ENCODE results near the gene SEC62.
"Not testable (repeated sequence)": the region's sequence is repeated elsewhere in the genome, so short reads cannot be mapped to it uniquely, and the experiment has no call there.

SEC62 gene

DNA sequence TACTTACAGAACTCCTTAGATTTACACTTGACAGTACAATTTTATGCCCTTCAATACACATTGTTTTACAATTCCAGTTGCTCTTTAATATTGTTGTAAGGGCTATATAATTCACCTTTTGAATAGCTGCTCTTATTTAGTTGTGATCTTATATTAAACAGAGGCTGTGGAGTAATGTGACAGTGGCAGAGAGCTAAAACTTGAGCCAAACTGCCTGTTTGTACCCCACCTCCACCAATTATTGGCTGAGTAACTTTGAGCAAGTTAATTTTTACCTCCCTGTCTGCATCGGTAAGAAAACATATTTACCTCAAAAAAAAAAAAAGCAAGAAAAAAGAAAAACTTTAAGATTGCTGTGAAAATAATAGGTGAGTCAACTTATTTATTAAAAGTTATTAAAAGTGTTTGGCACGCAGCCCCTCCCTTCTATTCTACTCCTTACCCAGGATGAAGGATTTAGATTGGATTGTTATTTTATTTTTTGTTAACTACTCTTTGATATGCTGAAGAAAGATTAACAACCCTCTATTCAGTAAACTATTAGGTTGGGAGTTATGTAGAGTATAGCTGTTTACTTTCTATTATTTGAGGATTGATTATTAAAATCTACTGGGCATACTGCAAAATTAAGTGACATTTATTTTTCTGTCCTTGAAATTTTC, 1.7 kb downstream of the SEC62 start:
- DNase-seq: no peak

DNA sequence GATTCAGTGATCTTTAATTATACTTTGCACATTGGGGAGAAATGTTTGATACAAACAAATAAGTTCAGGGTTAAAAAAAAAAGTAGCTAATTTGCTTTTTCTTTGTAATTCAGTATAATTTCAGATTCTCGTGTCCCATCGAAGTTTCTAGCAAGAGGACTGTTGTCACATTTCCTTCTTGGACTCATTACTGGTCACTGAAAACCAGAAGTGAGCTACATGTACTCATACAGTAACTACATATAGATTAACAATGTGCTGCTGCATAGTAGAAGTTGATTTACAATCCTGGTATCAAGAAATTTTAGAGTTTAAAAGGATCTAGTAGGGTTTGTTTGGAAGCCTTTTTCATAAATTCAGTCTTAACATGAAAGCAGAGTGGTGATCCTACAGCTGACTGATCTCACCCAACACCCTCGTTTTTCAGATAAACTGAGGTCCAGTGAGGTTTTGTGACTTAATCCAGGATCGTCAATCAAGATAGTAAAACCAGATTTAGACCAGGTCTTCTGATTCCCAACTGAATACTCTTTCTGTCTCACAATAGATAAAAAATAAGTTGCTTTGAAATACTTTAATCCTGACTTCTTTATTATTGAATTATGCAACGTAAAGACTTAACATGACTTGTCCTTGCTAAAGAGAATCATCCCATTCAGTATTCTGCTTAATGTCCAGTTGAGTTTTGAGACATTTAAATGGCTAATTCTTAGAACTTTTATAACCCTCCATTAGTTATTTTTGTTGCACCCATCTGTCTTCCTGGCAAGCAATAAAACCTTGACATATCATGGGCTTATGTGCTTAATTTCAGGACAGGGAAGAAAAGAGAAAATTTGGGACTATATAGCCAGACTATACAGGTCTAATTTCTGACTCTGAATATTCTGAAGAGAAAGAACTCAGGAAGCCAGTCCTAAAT, 2.8 kb downstream of the SEC62 start:
- DNase-seq: no peak

DNA sequence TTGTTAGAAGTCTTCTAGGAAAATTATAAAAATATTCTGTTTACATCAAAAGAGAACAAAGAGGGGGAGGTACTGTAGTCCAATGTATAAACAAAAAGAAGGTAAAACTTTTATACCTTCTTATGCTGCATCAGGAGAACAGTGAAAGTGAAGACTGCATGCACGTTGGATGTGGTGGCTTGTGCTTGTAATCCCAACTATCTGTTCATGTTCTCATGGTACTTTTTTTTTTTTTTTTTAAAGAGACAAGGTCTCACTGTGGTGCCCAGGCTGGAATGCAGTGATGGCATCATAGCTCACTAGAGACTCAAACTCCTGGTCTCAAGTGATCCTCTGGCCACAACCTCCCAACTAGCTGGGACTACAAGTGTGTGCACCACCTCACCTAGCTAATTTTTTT, 4.2 kb downstream of the SEC62 start:
- no peak for DNase-seq

DNA sequence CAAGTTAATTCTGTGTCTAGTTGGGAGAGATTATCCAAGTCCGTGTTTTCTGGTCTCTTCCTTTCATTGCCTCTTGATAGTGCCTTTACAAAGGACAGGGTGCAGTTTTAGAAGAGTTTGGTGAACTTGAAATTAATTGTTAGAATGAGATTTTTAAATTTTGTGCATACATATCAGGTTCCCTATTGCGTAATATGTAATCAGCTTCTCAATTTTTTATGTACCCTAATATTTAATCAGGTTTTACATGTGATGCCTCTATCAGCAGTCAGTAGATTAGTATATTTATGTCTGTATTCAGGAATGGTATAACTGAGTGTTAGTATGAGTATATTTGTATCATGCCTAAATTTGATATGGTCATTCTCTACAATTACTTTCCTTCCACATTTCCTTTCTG, 4.9 kb downstream of the SEC62 start:
- no peak for DNase-seq

- DNase-seq: no peak
Measured at GRCh38 chr3:169980055-169980454, 13.4 kb downstream of the SEC62 start.

GRCh38 chr3:169984292-169984691, 17.7 kb downstream of the SEC62 start:
- no peak for DNase-seq

- DNase-seq: no peak
Measured at GRCh38 chr3:169990431-169990830, 23.8 kb downstream of the SEC62 start.

DNA sequence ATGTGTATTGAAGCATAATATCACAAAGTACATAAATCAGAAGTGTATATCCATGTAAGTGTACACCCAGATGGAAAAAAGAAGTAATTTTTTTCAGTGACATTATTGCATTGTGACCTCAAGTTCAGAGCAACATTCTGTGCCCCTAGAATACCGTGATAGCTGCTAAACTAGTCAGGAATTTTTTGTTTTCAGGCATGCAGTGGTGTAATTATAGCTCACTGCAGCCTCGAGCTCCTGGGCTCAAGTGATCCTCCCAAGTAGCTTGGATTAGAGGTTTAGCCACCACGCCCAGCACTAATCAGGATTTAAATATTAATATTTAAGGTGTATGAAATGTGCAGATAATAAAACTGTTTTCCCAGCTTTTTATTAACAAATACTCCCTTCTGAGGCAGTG, 25.5 kb downstream of the SEC62 start:
- DNase-seq: no peak

GRCh38 chr3:169992781-169993180, 26.2 kb downstream of the SEC62 start:
- DNase-seq: no peak

GRCh38 chr3:169993761-169994160, 27.2 kb downstream of the SEC62 start:
- no peak for DNase-seq

DNA sequence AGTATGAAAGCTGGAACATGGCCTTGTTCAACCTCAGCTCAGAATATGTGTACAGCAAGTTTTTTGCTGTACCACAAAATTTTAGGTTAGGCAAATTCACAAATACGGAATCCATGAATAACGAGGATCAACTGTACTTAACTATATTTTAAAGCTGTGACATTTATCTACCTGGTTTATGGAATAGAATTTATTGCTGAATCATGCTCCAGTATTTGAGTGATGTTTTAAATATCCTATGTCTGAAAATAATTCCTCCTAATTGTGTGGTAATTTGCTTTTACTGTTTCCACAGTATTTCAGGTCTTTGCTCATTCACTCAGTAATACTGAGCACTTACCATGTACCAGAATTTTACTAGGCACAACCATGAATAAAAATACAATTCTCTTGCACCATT, 29.5 kb downstream of the SEC62 start:
- no peak for DNase-seq

- no peak for DNase-seq
Measured at GRCh38 chr3:169998668-169999131, 32.1 kb downstream of the SEC62 start.

DNA sequence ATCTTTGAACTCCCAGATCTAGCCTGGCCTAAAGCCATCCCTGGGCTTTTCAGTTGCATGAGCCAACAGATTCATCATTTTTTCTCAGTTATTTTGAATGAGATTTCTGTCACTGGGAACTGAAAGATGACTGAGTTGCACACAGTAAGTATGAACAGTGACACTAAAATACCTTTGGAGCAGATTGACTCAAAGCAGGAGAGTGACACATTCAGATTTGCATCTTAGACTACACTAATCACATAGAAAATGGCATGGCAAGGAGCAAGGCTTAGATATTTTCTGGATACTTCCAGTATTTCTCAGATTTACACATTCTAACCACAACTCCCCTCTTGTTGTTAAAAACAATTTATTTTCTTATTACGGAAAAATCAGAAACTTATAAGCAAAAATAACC, 32.8 kb downstream of the SEC62 start:
- DNase-seq: no peak

DNA sequence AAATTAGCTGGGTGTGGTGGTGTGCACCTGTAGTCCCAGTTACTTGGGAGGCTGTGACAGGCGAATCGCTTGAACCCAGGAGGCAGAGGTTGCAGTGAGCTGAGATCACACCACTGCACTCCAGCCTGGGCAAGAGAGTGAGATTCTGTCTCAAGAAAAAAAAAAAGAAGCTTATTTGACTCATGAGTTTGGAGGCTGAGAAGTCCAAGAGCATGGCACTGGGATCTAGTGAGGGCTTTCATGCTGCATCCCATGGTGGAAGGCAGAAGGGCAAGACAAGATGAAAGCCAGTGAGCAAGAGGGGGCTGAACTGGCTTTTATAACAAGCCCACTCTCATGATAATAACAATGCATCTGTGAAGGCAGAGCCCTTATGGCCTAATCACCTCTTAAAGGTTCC, 33.4 kb downstream of the SEC62 start:
- no peak for DNase-seq

DNA sequence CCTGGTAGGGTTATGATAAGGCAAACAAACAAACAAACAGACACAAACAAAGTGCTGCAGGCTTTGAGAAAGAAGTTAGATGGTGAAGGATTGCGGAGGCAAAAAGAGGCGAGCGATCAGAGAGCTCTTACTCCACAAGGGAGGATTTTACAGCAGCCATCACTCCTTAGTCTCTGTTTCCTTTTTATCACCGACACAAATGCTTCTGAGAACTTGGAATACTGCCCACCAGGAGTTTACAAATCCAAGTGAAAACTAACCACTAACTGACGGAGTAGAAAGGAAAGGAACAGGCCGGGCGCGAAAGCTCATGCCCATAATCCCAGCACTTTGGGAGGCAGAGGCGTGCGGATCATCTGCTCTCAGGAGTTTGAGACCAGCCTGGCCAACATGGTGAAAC, 35.6 kb downstream of the SEC62 start:
- no peak for DNase-seq

DNA sequence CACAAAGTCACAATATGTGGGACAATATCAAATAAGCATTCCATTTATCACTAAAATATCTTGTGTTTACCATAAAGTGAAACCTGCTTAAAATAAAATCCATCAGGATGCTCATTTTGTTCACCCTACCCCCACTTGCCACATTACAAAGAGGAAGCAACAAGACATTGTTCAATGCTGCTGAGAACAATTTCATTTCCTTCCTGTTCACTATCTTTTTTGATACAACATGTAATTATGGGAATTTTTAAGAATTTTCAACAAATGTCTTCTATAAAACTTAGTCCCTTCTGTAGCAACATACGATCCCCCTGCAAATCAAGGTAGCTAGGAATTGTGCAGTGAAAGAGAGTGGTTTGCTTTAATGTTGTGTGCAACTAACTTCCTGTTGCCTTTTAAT, 36.3 kb downstream of the SEC62 start:
- no peak for DNase-seq

- DNase-seq: no peak
Measured at GRCh38 chr3:170003881-170004356, 37.3 kb downstream of the SEC62 start.

DNA sequence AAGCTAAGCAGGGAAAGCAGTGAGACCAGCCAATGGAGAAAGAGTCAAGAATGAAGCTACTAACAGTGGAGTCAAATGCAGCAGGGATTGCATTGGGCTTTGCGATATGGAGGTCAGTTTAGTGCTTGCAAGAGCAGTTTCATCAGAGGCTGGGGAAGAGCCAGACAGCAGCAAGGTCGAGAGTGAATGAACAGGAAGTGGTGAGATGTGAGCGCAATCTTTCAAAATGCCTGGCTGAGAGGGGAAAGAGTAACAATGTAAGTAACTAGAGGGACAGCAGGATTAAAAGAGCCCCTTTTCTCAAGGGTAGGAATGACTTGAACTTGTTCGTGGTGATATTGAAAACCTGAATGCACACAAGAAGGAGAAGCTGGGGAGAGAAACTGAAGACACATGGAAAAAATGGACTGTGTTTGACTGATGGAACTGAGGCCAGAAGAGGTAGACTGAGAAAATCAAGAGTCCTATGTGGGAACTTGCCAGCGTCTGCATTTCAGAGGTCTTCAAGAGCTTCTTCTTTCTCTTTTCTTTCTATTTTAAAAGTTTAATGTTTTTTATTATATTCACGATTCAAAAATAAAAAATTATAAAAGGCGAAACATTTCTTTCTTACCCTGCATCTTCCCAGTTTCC, 40.5 kb downstream of the SEC62 start:
- DNase-seq: no peak

DNA sequence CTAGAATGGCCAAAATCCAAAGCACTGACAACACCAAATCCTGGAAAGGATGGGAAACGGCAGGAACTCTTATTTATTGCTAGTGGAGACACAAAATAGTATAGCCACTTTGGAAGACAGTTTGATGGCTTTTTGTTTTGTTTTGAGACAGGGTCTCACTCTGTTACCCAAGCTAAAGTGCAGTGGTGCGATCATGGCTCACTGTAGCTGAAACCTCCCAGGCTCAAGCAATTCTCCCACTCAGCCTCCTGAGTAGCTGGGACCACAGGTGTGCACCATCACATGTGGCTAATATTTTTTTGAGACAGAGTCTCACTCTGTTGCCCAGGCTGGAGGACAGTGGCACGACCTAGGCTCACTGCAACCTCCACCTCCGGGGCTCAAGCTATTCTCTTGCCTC, 43.9 kb downstream of the SEC62 start:
- DNase-seq: no peak

GRCh38 chr3:170012683-170013400, 46.2 kb downstream of the SEC62 start:
- DNase-seq: no peak

DNA sequence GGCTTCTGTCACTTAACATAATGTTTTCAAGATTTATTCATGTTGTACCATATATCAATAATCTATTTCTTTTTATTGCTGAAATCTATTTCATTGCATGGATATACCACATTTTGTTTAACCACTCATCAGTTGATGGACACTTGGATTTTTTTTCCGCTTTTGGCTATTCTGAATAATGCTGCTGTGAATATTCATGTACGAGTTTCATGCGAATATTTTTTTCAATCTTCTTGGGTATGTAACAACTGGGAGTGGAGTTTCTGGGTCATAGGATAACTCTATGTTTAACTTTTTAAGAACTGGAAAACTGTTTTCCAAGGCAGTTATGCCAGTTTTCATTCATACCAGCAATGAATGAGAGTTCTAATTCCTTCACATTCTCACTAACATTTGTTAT, 49.5 kb downstream of the SEC62 start:
- DNase-seq: no peak

DNA sequence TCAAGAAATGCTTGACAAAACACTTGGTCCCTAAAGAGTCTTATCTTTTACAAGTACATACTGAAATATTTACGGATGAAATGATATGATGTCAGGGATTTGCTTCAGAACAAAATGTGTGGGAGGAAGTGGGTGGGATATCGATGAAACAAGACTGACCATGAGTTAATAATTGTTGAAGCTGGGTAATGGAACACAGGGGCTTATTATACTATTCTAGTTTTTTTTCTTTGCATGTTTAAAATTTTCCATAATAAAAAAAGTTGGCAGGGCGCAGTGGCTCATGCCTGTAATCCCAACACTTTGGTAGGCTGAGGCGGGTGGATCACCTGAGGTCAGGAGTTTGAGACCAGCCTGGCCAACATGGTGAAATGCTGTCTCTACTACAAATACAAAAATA, 52.7 kb downstream of the SEC62 start:
- DNase-seq: not testable (repeated sequence)

DNA sequence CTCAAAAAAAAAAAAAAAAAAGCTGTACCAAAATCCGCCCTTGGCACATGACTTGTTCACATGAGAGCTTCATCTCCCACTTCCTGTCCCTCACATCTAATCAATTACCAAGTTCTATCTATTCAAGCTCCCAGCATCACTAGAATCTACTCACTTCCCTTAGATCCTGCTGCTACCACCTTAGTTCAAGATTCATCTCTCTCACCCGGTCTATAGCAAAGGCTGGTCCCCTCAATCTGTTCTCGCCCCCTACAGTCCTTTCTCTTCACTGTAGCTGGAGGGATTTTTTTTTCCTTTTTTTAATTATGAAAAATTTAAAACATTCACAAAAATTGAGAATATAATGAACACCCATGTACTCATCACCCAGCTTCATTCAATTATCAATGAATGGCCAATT, 54.5 kb downstream of the SEC62 start:
- no peak for DNase-seq
